Lower leg skin (tissue), 3 donors: ENCODE results near the gene FNDC5.

Source experiments
- POLR2A ChIP-seq, 2 donors: fragments of 450-650 bp; IDR thresholded peaks; one replicate each; pipeline ENCODE4 v1.6.1; 2016 to 2017; ENCODE audit warnings: antibody characterized with exemption in 2 of 2, mild to moderate bottlenecking in 1 of 2, moderate library complexity in 1 of 2
- TF ChIP-seq, protein P1 (sequence below), 3 donors: fragments of 450-650 bp; IDR thresholded peaks; one replicate each; pipeline ENCODE4 v1.5.1; 2016; ENCODE audit warnings: antibody characterized with exemption in 3 of 3, mild to moderate bottlenecking in 3 of 3, moderate library complexity in 2 of 3

DNA sequence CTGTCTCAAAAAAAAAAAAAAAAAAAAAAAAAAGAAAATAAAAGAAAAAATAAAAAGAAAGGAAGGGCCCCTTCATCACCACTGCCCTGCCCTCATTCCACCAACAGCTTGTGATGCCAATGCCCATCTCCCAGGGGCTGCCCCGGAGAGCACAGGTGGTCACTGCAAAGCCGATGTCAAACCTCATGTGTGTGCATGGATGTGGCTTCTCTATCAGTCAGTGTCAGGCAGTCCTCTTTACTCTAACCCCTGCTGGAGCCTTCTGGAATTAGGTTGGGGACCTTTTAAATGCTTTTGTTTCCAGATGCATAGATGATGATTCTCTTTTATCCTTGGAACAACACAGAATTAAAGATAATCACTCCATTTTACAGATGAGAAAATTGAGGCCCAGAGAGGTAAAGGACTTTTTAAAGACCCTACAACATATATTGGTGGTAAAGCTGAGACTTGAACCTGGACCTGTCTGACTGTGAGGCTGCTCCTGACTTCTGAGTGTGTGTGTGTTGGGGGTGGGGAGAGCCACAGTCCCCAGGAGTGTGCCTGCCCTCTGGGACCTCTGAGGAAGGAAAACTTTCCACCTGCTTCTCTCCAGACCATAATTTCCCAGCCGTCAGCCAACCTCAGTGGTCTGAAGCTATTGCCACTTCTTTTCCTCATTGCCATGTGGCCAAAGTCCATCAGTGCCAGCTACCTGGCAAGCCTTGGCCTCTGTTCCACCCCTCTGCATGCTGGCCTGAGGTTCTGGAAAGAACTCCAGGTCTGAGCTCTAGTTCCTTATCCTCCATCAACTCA is 33.5 kb upstream of the FNDC5 start:
- TF ChIP-seq, protein P1, sequence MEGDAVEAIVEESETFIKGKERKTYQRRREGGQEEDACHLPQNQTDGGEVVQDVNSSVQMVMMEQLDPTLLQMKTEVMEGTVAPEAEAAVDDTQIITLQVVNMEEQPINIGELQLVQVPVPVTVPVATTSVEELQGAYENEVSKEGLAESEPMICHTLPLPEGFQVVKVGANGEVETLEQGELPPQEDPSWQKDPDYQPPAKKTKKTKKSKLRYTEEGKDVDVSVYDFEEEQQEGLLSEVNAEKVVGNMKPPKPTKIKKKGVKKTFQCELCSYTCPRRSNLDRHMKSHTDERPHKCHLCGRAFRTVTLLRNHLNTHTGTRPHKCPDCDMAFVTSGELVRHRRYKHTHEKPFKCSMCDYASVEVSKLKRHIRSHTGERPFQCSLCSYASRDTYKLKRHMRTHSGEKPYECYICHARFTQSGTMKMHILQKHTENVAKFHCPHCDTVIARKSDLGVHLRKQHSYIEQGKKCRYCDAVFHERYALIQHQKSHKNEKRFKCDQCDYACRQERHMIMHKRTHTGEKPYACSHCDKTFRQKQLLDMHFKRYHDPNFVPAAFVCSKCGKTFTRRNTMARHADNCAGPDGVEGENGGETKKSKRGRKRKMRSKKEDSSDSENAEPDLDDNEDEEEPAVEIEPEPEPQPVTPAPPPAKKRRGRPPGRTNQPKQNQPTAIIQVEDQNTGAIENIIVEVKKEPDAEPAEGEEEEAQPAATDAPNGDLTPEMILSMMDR (IDR thresholded peaks at IDR 0.05): no peak
- no peak for TF ChIP-seq POLR2A (IDR thresholded peaks at IDR 0.05)
